Smooth muscle cell (in vitro differentiated cells): ENCODE results near the gene LRTM2. TPM values are rescaled to one million over a fixed set of nuclear protein-coding genes. Genes with fewer than 3 reads are reported as not detected.

Experiments
- DNase-seq: peaks from one replicate; lab custom pipeline; 2025; ENCODE audit not compliant: unreplicated experiment; lab: John Stamatoyannopoulos, UW
- H2AFZ ChIP-seq: fragments of 200-600 bp; sonication (generic); 2 replicates; pipeline ENCODE4 v1.6.0; 2016; ENCODE audit warnings: antibody characterized with exemption, low read depth, mild to moderate bottlenecking
- H3F3A ChIP-seq: fragments of 200-600 bp; sonication (generic); 2 replicates; pipeline ENCODE4 v1.6.0; 2017; ENCODE audit warnings: antibody characterized with exemption, low read depth
- H3K27ac ChIP-seq: fragments of 200-600 bp; sonication (generic); 2 replicates; pipeline ENCODE4 v1.5.1; 2016; ENCODE audit warnings: low read depth, mild to moderate bottlenecking
- H3K27me3 ChIP-seq: fragments of 200-600 bp; sonication (generic); 2 replicates; pipeline ENCODE4 v1.6.1; 2016; ENCODE audit warnings: low read depth, mild to moderate bottlenecking
- H3K36me3 ChIP-seq: fragments of 200-600 bp; sonication (generic); 2 replicates; pipeline ENCODE4 v1.5.1; 2016; ENCODE audit warnings: low read depth
- H3K4me1 ChIP-seq: fragments of 200-600 bp; sonication (generic); 2 replicates; pipeline ENCODE4 v1.5.1; 2016; ENCODE audit warnings: low read depth
- H3K4me2 ChIP-seq: fragments of 200-600 bp; sonication (generic); 2 replicates; pipeline ENCODE4 v1.6.0; 2016; ENCODE audit warnings: mild to moderate bottlenecking
- H3K4me3 ChIP-seq: fragments of 200-600 bp; sonication (generic); 2 replicates; pipeline ENCODE4 v1.5.1; 2016; ENCODE audit warnings: mild to moderate bottlenecking
- H3K79me2 ChIP-seq: fragments of 200-600 bp; sonication (generic); 2 replicates; pipeline ENCODE4 v1.6.0; 2016; ENCODE audit warnings: low read depth, mild to moderate bottlenecking
- H3K9ac ChIP-seq: fragments of 200-600 bp; sonication (generic); 2 replicates; pipeline ENCODE4 v1.6.0; 2016; ENCODE audit warnings: low read depth
- H3K9me3 ChIP-seq: fragments of 200-600 bp; sonication (generic); replicated peaks from 2 replicates; pipeline ENCODE4 v1.5.1; 2016; ENCODE audit warnings: low read depth
- H4K20me1 ChIP-seq: fragments of 200-600 bp; sonication (generic); 2 replicates; pipeline ENCODE4 v1.6.0; 2016; ENCODE audit warnings: low read depth
- whole genome bisulfite sequencing: methylation state at CpG from one replicate; pipeline ENCODE4 v1.1.7; 2016; ENCODE audit warnings: low lambda C conversion rate; 5-methylcytosine and 5-hydroxymethylcytosine counted together
- polyA plus RNA-seq: library from polyadenylated mRNA; unstranded; fragments of >200 nt; fragmentation: Nextera tagmentation; extraction: Ambion mirVana; gene quantifications from 2 replicates; pipeline ENCODE4 v1.2.1, GENCODE V29; 2016
- total RNA-seq: library from RNA; depleted of rRNA; stranded (reverse); fragments of >200 nt; gene quantifications from 2 replicates; pipeline ENCODE4 v1.2.3, GENCODE V29; 2014
- TF ChIP-seq, protein P1 (sequence below): fragments of 200-600 bp; sonication (generic); IDR thresholded peaks from 2 replicates; pipeline ENCODE4 v1.5.1; 2017; ENCODE audit warnings: borderline replicate concordance, mild to moderate bottlenecking, antibody characterized with exemption; ENCODE audit not compliant: insufficient read depth, poor library complexity, severe bottlenecking

Gene LRTM2
- total and polyA plus RNA-seq, 2 experiments from 2014 or later, result not detected

DNA sequence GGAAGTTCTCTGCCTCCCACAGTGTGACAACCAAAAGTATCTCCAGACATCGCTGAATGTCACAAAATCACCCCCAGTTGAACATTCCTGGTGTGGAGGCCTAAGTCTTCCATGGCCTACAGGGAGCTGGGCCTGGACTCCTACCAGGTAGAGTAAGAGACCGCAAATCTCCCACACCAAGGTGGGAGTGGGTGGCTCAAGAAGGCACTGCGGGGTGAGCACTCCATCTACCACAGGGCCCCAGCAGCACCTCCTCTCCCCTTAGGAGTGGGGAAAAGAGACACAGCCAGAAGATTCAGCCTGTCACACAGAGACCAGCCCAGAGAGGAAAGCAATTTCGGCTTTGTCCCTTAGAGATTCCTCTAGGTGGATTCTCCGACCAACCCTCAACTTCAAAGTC lies 25.5 kb downstream of the LRTM2 start:
- Histone ChIP-seq H3K79me2 (no peaks in the 10 kb centered on the region), H2AFZ (no peak overlapping the region), H3K4me3 (no peak overlapping the region), H3K36me3 (no peaks in the 10 kb centered on the region), H4K20me1 (no peaks in the 10 kb centered on the region), H3K4me1 (no peaks in the 10 kb centered on the region), H3K9ac (no peak overlapping the region), H3K27me3 (peaks cover 22% of the 10 kb centered on the region), H3K9me3 (no peaks in the 10 kb centered on the region), H3K4me2 (no peak overlapping the region), H3F3A (no peaks in the 10 kb centered on the region), H3K27ac (no peak overlapping the region)
- DNase-seq, result no peak
- TF ChIP-seq, protein P1, sequence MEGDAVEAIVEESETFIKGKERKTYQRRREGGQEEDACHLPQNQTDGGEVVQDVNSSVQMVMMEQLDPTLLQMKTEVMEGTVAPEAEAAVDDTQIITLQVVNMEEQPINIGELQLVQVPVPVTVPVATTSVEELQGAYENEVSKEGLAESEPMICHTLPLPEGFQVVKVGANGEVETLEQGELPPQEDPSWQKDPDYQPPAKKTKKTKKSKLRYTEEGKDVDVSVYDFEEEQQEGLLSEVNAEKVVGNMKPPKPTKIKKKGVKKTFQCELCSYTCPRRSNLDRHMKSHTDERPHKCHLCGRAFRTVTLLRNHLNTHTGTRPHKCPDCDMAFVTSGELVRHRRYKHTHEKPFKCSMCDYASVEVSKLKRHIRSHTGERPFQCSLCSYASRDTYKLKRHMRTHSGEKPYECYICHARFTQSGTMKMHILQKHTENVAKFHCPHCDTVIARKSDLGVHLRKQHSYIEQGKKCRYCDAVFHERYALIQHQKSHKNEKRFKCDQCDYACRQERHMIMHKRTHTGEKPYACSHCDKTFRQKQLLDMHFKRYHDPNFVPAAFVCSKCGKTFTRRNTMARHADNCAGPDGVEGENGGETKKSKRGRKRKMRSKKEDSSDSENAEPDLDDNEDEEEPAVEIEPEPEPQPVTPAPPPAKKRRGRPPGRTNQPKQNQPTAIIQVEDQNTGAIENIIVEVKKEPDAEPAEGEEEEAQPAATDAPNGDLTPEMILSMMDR, result no peak
- WGBS, result 99% methylated on average over 5 of the region's 5 CpGs

DNA sequence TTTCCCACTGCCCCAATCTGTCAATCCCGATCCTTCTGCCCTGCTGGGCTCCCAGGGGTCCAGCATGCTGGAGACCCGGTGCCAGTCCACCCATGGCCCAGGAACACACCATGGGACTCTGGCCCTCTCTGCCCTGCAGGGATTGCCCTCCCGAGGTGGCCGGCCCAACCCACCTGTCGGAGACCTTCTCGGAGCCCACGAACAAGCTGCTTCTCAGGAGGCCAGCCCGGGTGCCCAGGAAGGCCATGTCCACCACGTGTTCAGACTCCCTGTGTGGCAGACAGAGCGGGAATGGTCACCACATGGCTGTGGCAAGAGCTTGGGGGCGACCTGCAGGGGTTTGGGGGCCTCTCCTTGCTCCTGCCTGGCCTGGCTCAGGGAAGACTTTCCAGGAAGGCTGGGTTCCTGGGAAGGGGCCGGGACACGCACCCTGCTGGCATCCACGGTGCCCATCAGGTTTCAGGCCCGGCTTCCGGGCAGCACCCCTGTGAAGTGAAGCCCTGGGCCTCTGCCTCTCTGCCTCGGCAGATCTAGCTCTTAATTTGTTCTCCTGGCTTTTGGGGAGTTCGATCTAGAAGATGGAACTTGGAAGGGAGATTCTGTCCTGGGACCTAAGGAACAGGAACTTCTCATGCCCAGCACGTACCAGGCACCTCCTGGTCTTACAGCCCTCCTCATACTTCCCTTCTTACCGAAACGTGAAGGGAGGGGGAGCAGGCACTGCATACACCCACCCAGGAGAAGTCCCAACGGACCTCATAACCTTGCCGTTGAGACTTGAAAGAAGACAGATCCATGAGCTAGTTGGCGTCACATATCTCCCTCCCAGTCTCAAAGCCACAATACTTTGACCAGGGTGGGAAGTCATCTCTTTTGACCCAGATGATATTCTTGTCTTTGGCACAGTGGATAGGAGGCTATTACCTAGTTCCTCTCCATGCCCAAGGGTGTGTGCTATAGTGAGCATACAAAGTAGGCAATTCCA lies 26.3 kb downstream of the LRTM2 start:
- Histone ChIP-seq H2AFZ (no peak overlapping the region), H4K20me1 (no peaks in the 10 kb centered on the region), H3K9me3 (no peaks in the 10 kb centered on the region), H3K9ac (no peak overlapping the region), H3K79me2 (no peaks in the 10 kb centered on the region), H3K4me2 (no peak overlapping the region), H3K4me3 (no peak overlapping the region), H3K27me3 (peaks cover 22% of the 10 kb centered on the region), H3K4me1 (no peaks in the 10 kb centered on the region), H3F3A (no peaks in the 10 kb centered on the region), H3K27ac (no peak overlapping the region), H3K36me3 (no peaks in the 10 kb centered on the region)
- TF ChIP-seq, protein P1, result no peak
- no peak for DNase-seq
- 91% methylated on average over 23 of the region's 24 CpGs for WGBS

- Histone ChIP-seq H3K36me3 (no peaks in the 10 kb centered on the region), H3F3A (no peaks in the 10 kb centered on the region), H2AFZ (no peak overlapping the region), H4K20me1 (no peaks in the 10 kb centered on the region), H3K4me1 (no peaks in the 10 kb centered on the region), H3K4me2 (no peak overlapping the region), H3K27ac (no peak overlapping the region), H3K9ac (no peak overlapping the region), H3K4me3 (no peak overlapping the region), H3K9me3 (no peaks in the 10 kb centered on the region), H3K27me3 (peaks cover 22% of the 10 kb centered on the region), H3K79me2 (no peaks in the 10 kb centered on the region)
- TF ChIP-seq, protein P1, result no peak
- WGBS, result 67% methylated on average over 4 of the region's 4 CpGs
- DNase-seq, result no peak
Observed at GRCh38 chr12:1847411-1847810, 27.0 kb downstream of the LRTM2 start.
